G401.6 (cell line): ENCODE data around the gene SNCB.

Source experiments
- FAIRE-seq: peaks from 2 replicates; lab custom pipeline; 2012; peaks lifted over from hg19 to GRCh38; lab: Jason Lieb, UNC

SNCB gene

GRCh38 chr5:176660860-176661641 is 30.7 kb upstream of the SNCB start:
- FAIRE-seq, result no peak

- no peak for FAIRE-seq
These were observed 30.2 kb upstream of the SNCB start for GRCh38 chr5:176660530-176660859.

DNA sequence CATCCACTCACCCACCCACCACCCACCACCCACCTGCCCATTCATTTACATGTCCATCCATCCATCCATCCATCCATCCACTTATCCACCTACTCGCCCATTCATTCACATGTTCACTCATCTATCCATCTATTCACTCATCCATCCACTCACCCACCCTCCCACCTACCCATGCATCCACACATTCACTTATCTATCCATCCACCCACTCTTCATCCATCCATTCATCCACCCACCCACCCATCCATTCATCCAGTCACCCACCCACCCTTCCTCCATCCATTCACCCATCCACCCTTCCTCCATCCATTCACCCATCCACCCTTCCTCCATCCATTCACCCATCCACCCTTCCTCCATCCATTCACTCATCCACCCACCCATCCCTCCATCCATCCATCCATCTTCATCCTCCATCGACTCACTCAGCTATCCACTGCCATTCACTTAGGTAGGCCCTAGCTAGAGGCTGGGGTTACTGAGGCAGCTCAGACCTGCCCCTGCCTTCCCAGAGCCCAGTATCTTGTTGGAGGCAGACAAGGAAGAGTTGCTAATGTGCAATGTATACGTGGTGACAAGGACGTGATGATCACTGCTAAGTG is 29.6 kb upstream of the SNCB start:
- no peak for FAIRE-seq

DNA sequence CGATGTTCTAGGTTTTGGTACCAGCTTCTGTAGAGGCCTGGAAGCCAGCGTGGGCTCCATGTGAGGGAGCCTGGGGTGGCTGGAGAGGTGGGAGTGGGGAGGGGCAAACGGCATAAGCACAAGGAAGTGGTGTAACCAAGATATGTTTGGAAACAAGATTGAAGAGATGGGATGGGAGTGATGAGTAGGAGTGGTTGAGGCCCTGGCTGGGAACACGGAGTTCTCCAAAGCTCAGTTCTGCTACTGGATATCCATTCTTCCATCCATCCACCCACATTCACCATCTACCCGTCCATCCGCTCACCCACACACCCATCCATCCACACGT is 29.1 kb upstream of the SNCB start:
- no peak for FAIRE-seq

DNA sequence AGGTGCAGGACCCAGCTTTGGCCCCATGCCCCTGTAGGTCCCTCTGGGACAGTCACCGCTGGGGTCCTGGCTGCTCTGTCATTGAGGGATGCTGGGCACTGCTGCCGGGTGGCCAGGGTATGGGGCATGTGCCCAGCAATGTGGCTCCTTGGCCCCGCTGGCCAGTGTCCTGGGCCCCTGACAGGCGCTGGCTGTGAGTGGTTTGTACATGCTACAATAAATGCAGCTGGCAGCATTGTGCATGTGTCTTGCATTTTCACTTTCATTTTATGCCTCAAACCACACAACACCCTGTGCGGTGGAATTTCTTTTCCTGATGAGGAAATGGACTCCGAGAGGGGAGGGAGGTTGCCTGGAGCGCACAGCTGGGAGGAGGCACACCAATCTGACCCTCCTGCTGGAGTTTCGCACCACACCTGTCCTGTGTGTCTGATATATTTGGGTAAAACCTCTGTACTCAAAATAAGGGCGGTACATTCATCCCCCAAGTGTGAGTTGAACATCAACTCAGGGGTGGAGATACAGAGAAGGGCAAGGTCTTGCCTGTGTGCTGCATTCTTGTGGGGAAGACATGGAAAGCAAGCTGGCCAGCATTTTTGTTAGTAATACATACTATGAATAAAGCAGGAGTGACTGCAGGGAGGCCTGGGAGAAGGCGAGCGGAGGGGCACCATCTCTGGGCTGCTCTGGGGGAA is 28.6 kb upstream of the SNCB start:
- no peak for FAIRE-seq

DNA sequence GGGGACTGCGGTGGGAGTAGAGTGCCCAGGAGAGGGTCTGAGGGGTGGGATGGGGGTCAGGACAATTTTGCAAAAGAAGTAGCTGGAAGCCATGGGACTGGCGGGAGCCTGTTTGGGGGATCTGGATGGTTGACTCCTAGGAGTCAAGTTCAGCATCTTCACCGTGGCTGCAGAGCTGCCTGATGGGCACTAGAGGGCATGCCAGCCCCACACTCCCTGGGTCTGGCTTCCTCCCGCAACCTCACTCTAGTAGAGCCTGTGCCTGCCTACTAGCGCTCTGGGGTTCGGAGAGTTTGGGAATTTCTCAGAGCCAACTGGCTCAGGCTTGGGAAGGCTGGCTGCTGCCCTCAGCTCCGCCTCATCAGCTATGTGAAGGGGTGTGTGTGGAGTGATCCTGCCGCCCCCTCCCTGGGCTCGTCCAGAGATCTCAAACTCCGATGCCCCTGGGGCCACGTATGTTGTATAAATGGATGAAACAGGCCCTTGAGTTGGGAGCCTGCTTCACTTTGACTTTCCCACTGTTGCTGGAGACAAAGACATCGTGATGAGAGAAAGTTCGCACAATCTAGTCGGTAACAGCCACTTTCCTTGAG is 27.8 kb upstream of the SNCB start:
- peak; percentile 30 for FAIRE-seq

- no peak for FAIRE-seq
These were observed 26.2 kb upstream of the SNCB start for GRCh38 chr5:176656467-176656990.

DNA sequence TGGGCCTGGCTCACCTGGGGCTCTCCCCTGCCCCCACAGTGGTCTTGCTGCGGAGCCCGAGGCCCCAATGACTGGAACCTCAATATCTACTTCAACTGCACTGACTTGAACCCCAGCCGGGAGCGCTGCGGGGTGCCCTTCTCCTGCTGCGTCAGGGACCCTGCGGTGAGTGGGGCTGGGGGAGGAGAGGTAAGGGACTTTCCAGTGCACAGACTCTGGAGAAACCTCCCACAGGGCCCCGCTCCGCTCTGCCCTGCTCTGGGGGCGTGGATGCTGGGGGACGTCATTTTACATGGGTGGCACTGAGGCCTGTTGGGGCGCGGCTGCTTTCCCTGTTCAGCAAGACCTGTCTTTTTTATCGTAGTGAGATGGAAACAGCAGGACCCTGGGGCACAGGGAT is 24.5 kb upstream of the SNCB start:
- no peak for FAIRE-seq

- FAIRE-seq, result no peak
These were observed 23.4 kb upstream of the SNCB start for GRCh38 chr5:176653401-176654385.

GRCh38 chr5:176652136-176652535 is 21.8 kb upstream of the SNCB start:
- FAIRE-seq, result no peak

DNA sequence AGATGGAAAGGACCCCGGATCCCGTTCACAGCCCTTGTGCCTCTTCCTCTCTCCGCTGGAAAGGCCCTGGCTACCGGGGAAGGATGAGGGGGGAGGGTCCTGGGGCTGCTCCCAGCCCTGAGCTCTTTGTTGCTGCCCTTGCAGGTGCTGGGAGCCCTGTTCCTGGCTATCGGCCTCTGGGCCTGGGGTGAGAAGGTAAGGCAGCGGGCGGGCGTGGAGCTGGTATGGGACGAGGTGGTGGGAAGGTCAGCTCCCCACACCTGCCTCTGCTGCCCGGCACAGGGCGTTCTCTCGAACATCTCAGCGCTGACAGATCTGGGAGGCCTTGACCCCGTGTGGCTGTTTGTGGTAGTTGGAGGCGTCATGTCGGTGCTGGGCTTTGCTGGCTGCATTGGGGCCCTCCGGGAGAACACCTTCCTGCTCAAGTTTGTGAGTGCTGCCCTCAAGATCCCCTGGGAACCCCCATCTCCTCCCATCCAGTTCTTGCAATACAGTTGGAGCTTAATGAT is 21.2 kb upstream of the SNCB start:
- FAIRE-seq, result no peak

GRCh38 chr5:176650354-176650884 is 20.1 kb upstream of the SNCB start:
- no peak for FAIRE-seq

DNA sequence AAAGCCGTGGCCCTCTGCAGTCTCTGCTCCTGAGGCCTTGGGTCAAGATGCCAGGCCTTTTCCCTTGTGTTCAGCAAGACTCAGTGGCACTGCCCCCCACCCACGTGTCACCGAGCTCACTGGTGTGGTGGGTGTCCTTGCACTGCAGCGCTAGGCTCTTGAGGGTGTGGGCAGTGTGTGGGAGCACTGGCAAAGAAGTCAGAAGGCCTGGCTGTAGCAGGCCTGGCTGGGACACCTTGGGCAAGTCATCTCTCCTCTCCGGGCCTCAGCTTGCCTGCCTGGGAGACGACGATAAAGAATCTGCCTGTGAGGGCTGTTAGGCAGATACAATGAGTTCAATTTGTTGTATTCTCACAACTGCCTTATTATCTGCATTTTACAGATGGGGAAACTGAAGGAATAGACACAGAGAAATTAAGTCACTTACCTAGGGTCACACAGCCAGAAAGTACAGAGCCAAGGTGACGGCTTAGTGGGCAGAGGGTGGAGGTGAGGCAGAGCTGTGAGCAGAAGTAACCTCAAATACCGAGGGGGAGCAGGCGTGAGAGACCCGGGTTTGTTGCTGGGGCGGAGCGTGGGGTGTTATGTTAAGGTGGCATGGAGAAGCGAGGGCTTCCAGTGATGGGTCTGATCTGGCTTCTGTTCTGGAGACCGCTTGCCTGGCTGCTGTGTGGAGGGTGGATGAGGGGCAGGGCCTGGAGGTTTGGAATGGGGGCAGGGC is 18.3 kb upstream of the SNCB start:
- no peak for FAIRE-seq

DNA sequence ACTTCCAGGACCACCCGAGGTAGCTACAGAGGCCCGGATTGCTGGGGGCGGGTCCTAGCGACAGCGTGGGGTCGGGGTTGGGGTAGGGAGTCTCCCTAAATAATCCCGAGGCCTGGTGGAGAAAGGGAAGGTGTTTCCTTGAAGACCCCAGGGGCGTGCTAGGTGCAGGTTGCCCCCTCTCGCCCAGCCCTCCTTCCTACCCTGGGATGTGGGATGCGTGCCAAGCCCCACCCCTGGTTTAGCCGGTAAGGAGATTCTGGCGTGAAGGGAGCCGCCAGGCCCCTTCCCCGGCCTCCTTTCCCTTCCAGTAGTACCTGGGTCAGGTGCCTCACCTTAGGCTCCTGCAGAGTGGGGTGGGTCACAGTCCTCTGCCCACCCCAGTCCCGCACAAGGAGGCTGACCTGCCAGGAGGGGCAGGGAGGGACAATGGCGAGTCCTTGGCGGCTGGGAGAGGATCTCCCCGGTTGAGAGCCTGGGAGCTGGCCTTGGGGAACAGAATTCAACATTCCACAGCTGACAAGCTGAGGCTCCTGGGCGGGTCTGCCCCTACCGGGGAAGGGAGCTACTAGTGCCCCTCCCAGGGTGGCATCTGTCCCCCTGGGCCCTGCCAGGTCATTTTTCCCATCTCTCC is 17.6 kb upstream of the SNCB start:
- no peak for FAIRE-seq

DNA sequence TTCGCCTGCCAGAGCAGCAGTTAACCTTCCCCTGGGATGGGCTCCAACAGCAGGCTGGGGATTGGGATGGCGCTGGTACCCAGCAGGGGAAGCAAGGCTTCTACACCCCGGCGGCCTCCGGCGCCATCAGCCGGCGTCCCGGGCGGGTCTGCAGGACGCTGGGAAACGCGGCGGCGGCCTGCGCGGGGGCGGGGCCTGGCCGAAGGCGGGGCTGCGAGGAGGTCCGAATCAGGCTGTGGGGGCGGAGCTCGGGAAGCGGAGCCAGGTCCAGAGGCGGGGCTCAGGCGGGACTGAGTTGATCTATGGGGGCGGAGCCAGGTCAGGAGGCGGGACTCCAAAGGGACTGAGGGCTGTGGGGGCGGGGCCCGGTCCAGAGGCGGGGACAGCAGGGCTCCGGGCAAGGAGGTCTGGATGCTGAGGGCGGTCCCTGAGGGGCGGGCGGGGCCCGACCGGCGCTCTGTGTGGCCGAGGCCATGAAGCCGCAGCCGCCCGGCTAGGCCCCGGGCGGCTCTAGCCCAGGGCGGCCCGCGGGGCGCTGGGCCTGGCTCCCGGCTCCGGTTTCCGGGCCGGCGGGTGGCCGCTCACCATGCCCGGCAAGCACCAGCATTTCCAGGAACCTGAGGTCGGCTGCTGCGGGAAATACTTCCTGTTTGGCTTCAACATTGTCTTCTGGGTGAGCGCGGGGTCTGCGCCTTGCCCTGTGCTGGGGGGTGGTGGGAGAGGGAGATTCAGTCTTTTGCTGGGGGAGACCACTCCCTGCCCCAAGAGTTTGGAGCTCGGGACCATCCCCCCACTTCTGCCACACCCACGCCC is 16.9 kb upstream of the SNCB start, which contains the start of gene TSPAN17:
Gene TSPAN17, plus strand, starts transcription at position 455 of the 813 bp plus-strand sequence. Its CDS starts 132 bp downstream, at position 587.
- FAIRE-seq, result peak; percentile 98

- no peak for FAIRE-seq
These were observed 16.3 kb upstream of the SNCB start for GRCh38 chr5:176646707-176647029.

GRCh38 chr5:176646049-176646706 is 15.8 kb upstream of the SNCB start:
- no peak for FAIRE-seq

DNA sequence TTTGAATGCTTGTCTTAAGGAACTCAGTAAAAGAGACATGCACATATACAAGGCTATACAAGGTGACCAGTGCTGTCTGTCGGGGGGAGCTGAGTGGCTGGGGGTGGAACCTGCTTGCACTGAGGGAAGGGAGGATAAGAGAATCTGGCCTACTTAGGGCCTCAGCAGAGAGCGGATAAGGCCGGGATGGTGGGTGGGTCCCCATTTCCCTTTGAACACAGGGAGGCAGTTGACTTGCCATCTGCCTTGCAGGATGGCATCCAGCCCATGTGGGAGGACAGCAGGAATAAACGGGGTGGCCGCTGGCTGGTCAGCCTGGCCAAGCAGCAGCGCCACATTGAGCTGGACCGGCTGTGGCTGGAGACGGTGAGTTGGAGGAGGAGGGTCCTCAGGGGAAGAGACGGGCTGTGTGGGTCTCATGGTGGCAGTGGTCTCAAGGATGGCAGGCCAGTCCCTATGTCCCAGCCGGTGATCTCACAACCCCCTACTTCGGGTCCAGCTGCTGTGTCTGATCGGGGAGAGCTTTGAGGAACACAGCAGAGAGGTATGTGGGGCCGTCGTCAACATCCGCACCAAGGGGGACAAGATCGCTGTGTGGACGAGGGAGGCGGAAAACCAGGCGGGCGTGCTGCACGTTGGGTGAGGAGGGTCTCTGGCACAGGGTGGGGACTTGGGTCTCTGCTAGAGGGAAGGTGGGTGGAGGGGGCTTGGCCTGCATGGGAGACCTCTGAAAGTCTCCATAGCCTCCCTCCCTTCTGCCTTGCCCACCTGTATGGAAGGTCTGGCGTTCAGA is 14.7 kb upstream of the SNCB start:
- FAIRE-seq, result no peak
